Measurements from ENCODE around the gene PRDX2.

DNA sequence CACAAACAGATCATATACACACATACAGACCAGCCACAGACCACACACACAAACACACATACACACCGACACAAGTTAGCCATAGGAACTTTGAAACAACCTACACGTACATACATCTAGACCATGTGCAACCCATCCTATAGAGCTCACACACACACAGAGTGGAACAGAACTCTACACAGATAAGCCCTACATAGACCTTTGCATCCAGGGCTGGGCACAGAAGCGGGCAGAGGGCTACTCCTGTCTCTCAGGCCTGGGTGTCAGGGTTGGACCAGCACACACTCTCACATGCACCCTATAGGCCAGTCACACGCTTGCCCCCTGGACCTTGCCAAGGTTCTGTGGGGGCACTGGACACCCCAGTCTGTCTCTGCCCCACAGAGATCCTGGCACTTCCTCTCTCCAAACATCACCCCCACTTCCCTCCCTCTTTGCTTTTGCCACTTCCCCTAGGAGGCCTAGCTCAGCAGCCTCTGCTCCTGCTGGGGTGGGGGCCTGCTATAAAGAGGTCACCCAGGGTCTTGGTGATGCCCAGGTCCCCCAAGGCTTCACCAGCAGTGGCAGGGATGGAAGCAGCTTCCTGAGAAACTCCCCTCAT, 16.1 kb downstream of the PRDX2 start:
- TF ChIP-seq, protein P1, sequence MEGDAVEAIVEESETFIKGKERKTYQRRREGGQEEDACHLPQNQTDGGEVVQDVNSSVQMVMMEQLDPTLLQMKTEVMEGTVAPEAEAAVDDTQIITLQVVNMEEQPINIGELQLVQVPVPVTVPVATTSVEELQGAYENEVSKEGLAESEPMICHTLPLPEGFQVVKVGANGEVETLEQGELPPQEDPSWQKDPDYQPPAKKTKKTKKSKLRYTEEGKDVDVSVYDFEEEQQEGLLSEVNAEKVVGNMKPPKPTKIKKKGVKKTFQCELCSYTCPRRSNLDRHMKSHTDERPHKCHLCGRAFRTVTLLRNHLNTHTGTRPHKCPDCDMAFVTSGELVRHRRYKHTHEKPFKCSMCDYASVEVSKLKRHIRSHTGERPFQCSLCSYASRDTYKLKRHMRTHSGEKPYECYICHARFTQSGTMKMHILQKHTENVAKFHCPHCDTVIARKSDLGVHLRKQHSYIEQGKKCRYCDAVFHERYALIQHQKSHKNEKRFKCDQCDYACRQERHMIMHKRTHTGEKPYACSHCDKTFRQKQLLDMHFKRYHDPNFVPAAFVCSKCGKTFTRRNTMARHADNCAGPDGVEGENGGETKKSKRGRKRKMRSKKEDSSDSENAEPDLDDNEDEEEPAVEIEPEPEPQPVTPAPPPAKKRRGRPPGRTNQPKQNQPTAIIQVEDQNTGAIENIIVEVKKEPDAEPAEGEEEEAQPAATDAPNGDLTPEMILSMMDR (conservative IDR thresholded peaks at IDR 0.05), result no peak
- TF ChIP-seq EZH2 (IDR thresholded peaks at IDR 0.05; ENCODE audit: low read depth), result no peak
